ENCODE data around the gene MPG.

GRCh38 chr16:86483-86952, 8.5 kb downstream of the MPG start:
- TF ChIP-seq, protein P1, sequence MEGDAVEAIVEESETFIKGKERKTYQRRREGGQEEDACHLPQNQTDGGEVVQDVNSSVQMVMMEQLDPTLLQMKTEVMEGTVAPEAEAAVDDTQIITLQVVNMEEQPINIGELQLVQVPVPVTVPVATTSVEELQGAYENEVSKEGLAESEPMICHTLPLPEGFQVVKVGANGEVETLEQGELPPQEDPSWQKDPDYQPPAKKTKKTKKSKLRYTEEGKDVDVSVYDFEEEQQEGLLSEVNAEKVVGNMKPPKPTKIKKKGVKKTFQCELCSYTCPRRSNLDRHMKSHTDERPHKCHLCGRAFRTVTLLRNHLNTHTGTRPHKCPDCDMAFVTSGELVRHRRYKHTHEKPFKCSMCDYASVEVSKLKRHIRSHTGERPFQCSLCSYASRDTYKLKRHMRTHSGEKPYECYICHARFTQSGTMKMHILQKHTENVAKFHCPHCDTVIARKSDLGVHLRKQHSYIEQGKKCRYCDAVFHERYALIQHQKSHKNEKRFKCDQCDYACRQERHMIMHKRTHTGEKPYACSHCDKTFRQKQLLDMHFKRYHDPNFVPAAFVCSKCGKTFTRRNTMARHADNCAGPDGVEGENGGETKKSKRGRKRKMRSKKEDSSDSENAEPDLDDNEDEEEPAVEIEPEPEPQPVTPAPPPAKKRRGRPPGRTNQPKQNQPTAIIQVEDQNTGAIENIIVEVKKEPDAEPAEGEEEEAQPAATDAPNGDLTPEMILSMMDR (IDR thresholded peaks at IDR 0.05): no peak
- no peak for TF ChIP-seq POLR2A (IDR thresholded peaks at IDR 0.05)
